Superior temporal gyrus (tissue), 1 donor: ENCODE measurements around the gene UBE3B.
A peak's percentile ranks its signal among the peaks of the same experiment; 100 is the strongest.

ENCODE experiments used
- DNase-seq: peaks from one replicate; pipeline ENCODE4 v3.0.0-alpha.2; 2016; ENCODE audit errors: extremely low spot score

Gene UBE3B

GRCh38 chr12:109529691-109530640 is 52.5 kb downstream of the UBE3B start:
- DNase-seq: peak; percentile 66

- DNase-seq: no peak
Observed at GRCh38 chr12:109531411-109531810, 54.0 kb downstream of the UBE3B start.

DNA sequence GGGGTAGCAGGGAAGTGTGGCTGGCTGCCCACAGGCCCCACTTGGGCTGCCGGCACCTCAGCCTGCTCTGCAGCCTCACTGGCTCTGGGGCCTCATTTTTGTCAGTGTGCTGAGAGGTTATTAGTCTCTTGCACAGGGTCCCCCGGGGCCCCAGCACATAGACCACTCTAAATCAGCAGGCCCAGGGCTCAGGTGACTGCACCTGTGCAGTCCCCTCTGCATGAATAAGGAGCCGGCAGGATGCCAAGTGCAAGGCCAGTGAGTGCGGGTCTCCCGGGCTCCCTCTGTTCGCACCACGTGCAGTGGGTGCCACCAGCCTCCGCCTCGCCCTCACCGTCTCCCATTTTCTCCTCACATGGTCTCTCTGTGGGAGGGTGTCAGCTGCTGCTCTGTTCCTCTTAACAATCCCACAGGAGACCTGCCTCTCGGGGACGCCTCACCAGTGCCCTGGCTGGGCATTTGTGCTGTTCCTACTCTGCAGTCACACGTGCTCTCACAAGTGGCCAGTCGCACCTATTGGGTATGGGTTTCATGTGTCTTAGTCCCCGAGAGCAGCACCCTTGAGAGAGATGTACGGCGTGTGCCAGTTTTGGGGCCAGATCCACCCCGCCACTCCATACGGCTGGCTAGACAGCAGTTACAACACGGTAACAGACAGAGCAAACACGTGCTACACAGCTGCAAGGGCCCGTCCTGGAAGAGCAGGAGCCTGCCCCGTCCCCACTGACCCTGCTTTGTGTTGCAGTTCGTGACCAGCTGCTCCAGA is 55.5 kb downstream of the UBE3B start:
- DNase-seq: no peak

DNA sequence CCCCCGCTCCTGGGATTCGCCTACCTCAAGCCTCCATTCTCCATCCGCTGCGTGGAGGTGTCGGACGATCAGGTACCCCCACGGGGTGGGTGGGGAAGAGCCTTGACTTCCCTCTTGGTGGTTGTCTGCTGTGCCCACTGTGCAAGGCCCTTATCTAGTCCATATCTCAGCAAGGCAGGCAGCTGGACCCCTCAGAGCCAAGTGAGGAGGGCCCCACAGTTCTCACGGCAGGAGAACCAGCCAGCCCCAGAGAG is 56.0 kb downstream of the UBE3B start:
- no peak for DNase-seq

DNA sequence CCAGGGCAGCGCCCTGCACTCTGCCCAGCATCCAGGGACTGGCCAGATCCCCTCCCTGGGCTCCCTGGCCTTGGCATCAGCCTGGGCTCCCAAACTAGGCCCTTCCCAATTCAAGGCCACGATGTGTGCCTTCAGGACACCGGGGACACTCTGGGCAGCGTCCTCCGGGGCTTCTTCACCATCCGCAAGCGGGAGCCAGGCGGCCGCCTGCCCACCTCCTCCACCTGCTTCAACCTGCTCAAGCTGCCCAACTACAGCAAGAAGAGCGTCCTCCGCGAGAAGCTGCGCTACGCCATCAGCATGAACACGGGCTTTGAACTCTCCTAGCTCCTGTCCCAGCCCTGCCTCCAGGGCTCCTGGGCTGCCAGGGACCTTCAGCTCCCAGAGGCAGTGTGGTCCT is 57.0 kb downstream of the UBE3B start:
- no peak for DNase-seq

DNA sequence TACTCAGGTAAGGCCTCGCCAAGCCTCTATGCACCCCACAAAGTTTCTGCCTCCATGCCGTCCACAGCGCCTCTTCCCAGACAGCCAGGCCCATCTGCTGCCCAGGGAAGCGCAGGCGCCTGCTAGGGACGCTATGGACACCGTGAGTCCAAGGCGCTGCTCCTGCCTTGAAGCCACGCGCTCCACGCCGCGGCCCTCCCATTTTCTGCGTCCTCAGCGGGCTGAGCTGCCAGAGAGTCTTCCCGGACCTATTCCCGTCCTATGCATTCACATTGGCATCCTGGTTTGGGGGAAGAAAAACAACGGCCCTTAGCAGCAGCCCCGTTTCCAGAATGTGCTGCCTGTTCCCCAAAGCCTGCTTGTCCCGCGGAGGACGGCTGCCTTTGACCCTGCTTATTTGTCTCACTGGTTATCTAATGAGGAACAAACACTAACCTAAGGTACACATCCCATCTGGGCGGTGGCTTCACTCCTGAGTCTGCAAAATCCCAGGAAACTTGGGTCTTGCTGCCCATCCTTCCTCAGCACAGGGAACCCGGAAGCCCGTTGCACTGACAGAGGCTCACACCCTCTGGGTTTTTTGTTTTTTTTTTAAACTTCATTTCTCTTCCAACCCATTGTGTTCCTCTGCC is 57.9 kb downstream of the UBE3B start:
- no peak for DNase-seq

GRCh38 chr12:109535863-109536250 is 58.4 kb downstream of the UBE3B start:
- no peak for DNase-seq

DNA sequence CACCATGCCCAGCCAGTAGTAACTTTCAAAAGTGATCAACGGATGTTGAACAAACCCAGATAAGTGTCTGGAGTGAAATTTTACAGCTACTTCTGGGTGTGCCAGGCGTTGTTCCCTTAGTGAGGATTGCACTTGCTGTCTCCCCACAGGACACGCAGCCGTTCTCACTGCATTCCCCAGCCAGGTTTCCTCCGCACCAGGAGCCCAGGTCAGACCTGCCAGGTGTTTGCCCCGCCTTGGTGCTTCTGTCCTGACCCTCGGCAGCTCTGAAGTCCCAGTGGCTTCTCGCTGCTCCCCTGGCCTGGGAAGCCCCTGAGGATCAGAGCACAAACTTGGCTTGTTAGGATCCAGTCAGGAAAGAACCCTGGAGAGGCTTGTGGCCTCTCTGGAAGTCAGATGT is 59.7 kb downstream of the UBE3B start:
- DNase-seq: no peak

- DNase-seq: no peak
Observed at GRCh38 chr12:109538191-109538863, 60.9 kb downstream of the UBE3B start.

GRCh38 chr12:109539508-109539907 is 62.1 kb downstream of the UBE3B start:
- DNase-seq: no peak

GRCh38 chr12:109540526-109541412 is 63.3 kb downstream of the UBE3B start:
- peak; percentile 73 for DNase-seq

DNA sequence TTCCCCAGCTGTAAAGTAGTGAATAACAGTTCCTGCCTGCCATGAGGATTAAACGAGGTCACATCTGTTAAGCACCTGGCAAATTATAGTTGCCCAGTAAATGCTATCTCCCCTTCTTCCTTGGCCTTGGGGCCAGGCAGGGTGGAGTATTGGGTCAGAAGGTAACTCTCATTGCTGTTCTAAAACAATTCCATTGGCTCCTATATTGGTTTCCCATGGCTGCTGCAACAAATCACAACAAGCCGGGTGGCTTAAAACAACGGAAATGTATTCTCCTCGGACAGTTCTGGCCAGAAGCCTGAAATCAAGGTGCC is 63.9 kb downstream of the UBE3B start:
- no peak for DNase-seq

- DNase-seq: no peak
Observed at GRCh38 chr12:109542014-109542413, 64.6 kb downstream of the UBE3B start.

DNA sequence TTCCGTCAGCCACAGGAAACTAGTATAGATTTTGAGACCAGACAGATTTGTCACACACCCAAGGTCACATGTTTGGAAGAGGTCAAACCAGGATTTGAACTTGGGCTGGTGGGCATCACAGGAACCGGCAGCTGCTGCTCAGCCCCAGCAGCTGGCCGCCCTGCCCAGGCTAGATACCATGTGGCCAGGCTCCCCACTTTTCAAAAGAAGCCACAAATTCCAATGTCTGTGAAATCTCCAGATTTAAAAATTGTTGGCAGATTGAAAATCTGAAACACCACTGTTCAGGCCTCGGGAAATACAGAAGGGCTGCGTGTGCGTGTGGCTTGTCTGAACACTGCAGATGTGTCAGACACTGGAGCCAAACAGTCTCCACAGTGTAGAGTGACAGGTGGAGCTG is 65.4 kb downstream of the UBE3B start:
- no peak for DNase-seq

- no peak for DNase-seq
Observed at GRCh38 chr12:109544955-109545531, 67.6 kb downstream of the UBE3B start.

GRCh38 chr12:109545826-109546225 is 68.4 kb downstream of the UBE3B start:
- no peak for DNase-seq

DNA sequence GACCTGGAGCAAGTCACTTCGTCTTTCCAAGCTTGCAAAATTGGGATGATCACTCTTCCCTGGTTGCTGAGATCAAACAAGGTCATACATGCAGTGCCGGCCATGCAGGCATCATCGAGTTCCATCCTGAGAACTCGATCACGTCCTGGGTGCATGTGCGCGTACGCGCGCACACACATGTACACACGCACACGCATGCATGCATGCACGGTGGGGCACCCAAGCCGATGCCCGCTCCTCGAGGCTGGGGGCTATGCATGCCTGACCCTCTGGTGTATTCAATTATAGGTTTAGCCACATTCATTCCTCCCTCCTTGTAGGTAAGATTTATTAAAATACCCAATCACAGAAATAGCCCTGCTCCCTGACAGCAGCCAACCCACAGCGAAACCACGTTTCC is 69.9 kb downstream of the UBE3B start:
- no peak for DNase-seq

DNA sequence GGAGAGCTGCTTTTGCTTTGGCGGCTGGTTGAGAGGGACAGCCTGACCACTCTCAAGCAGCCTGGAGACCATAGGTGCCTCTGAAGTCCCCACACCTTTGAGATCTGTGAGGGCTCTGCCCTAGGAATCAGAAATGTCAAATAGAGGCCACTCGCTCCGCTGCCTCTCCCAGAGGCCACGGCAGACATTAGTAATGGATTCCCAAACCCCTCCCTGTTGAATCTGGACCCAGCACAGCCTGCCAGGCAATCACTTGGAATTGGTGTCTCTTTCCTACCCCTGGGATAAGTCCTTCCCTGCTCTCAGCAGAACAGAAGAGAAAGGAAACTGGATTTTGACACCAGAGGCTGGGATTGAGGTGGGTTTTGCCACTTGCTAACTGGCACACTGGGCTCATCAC is 70.8 kb downstream of the UBE3B start:
- no peak for DNase-seq

GRCh38 chr12:109549613-109550270 is 72.3 kb downstream of the UBE3B start:
- no peak for DNase-seq

- DNase-seq: no peak
Observed at GRCh38 chr12:109550281-109550680, 72.8 kb downstream of the UBE3B start.
